Activated CD4-positive, CD25-positive, alpha-beta regulatory T cell (primary cell): ENCODE results near the gene MCM7.
"Not testable (repeated sequence)": the region's sequence is repeated elsewhere in the genome, so short reads cannot be mapped to it uniquely, and the experiment has no call there.

Experiments used
- DNase-seq, 4 experiments: peaks; one replicate each; lab custom pipeline; 2025; lab: John Stamatoyannopoulos, UW

The MCM7 gene

DNA sequence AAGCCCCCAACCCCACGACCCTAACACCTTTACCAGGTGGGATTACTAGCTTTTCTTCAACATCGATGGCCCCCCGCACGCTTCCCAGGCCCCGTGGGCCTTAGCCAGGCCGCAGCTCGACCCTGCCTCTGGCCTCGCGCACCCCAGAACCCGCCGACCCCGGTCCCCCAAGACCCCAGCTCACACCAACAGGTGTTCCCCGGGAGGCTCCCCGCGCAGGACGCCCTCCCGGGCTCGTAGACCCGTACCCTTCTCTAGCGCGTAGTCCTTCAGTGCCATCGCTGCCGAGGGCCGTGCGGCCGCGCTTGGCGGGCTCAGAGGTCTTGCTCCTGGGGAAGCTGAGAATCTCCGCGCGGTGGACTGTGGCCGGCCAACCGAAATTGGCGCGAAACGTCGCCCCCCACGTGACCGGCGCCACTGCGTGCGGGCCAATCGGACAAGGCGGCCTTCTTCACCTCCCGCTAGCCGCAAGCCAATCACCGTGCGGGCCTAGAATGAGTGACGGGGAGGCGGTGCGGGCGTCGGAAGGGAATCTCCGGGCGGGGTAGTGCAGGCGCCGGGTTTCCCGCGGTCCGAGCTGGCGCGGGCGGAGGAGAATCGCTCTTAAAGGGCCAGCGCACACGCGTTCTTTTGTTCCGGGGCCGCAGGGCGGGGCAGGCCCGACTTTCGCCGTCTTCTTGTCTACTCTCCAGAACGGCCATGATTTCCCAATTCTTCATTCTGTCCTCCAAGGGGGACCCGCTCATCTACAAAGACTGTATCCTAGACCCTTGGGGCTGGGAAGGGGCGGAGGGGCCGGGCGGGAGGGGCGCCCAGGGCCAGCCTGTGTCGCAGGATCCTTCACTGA is at the start of gene MCM7, which contains the start of gene AP4M1:
MCM7 (minus strand) TSS at position 382 of the 847 bp plus-strand sequence; CDS start at position 279, 103 bp downstream.
AP4M1 (plus strand) TSS at position 628 of the 847 bp plus-strand sequence; CDS start at position 700, 72 bp downstream.
- peak; percentile 89 to 92 (median 90) for DNase-seq

- peak; percentile 89 to 96 (median 94) for DNase-seq
Observed at GRCh38 chr7:100148559-100149328, 47.5 kb upstream of the MCM7 start, which contains the start of gene LAMTOR4. Gene LAMTOR4, plus strand, starts transcription at chr7:100148918. Its CDS starts 55 bp downstream, at chr7:100148973.

DNA sequence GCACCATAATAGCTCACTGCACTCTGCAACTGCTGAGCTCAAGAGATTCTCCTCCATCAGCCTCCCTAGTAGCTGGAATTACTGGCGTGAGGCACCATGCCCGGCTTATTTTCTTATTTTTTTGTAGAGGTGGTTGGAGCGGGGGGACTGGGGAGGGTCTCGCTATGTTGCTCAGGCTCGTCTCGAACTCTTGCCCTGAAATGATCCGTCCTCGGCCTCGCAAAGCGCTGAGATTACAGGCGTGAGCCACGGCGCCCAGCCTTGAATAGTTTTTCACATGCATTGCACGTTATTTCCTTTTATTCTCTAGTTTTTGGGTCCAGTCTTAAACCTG is 47.0 kb upstream of the MCM7 start:
- DNase-seq, result no peak

GRCh38 chr7:100147278-100147677 is 46.1 kb upstream of the MCM7 start:
- DNase-seq, result no peak

GRCh38 chr7:100146350-100146749 is 45.2 kb upstream of the MCM7 start:
- not testable (repeated sequence) for DNase-seq

DNA sequence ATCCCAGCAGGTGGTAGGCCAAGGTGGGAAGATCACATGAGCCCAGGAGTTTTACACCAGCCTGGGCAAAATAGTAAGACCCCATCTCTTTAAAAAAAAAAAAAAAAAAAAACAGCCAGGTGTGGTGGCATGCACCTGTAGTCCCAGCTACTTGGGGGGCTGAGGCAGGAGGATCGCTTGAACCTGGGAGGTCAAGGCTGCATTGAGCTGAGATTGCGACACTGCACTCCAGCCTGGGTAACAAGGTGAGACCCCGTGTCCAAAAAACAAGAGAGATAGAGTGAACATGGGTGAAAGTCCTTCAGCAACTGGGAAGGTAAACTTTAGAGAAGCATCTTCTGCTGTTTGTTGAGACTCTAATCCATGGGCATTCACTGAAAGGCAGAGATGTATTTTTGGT is 41.3 kb upstream of the MCM7 start:
- no peak for DNase-seq

- DNase-seq, result no peak
Observed at GRCh38 chr7:100141555-100141949, 40.4 kb upstream of the MCM7 start.

DNA sequence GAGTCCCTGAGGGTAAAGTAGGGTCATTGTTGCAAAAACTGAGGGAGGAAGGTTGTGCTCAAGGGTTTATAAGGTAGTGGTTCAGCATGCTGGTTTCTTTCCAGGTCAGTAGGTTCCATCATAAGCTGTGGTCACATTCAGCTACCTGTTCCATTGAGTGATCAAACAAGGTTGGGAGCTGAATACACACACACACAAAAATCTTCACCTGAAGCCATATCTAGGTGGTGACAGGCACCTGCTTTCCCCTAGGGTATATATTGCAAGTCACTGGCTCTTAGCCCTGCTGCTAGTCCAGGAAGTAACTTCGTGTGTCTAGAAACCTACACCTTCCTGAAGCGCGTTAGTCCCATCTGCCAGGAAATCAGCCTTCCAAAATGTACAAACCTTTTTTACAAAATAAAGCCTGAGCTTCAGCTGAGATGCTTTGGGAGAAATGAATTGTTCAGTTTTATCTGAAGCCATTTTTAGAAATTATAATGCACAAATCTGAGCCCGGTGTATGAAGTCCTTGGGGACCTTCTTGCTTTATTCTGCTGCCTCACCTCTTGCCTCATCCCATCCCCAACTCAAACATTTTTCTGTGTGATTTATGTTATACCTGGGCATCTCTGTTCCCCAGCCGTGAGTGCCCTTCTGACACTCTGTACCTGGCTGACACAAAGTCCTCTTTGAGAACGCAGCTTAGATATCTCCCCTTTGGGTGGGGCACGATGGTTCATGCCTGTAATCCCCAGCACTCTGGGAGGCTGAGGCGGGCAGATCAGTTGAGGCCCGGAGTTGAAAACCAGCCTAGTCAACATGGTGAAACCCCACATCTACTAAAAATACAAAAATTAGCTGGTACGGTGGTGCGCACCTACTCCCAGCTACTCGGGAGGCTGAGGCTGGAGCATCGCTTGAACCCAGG is 36.9 kb upstream of the MCM7 start:
- DNase-seq, result no peak

DNA sequence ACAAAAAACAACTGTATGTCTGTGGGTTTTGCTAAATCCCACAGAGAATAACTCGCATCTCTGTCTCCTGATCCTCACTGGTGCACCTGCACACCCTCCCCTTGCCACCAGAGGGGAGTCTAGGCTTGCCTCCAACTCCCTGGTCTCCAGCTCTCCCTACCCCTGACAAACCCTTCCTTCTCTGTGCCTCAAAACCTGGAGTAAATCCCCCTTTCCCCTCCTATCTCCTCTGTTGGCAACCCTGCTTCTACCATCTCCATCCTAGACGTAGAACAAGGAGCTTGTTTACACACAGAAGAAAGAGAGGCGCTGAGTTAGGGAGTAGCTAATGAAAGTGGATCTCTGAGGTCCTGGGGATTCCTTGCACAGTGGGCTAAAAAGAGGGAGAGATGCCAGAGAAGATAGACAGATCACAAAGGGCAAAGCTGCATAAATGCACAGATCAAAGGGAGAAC is 31.5 kb upstream of the MCM7 start:
- peak; percentile 23 to 38 (median 32) for DNase-seq

DNA sequence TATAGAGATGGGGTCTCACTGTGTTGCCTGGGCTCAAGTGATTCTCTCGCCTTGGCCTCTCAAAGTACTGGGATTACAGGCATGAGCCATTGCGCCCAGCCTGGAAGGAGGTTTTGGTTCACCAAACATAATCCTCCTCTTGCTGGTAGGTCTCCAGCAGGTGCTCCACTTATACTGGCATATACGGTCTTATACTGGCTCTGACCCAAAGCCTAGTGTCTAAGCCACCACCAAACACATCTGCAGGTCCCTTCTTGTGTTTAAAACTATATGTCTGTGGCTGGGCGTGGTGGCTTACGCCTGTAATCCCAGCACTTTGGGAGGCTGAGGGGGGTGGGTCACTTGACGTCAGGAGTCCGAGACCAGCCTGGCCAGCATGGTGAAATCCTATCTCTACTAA is 30.9 kb upstream of the MCM7 start:
- DNase-seq, result no peak

DNA sequence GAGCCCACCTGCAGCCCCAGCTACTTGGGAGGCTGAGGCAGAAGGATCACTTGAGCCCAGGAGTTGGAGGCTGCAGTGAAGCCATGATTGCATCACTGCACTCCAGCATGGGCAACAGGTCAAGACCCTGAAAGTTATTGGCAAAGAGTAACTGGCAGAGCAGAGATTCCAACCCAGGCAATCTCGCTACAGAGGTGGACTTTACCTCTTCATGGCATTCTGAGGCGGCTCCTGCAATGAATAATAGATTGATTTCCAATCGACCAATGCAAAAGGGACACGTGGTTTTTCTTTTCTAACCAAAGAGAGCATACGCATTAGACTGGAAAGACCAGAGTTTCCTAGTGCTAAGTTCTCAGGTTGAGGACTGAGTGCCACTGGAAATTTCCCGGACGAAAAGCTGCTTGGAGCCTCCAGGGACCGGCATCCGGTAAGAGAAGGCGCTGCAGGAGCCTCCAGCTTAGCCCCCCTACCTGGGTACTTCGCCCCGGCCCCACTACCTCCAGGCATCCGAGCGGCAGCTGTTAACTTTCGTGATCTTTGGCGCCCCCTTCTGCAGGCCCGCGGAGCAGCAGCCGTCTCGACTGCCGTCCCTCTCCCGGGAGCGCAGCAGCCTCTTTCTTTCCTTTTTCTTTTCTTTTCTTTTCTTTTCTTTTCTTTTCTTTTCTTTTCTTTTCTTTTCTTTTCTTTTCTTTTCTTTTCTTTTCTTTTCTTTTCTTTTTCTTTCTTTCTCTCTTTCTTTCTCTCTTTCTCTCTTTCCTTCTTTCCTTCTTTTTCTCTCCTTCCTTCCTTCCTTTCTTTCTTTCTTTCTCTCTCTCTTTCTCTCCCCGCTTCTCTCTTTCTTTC is 29.6 kb upstream of the MCM7 start:
- peak; percentile 61 to 69 (median 64) for DNase-seq

DNA sequence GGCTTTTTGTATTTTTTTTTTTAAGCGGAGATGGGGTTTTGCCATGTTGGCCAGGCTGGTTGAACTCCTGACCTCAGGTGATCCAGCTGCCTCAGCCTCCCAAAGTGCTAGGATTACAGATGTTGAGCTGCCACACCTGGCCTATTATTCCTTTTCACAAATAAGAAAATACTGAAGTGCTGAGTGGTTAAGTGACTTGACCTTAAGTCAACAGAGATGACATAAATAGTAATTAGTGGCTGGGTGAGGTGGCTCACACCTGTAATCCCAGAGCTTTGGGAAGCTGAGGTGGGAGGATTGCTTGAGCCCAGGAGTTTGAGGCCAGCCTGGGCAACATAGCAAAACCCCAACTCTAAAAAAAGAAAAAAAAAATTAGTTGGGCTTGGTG is 29.0 kb upstream of the MCM7 start:
- not testable (repeated sequence) for DNase-seq

DNA sequence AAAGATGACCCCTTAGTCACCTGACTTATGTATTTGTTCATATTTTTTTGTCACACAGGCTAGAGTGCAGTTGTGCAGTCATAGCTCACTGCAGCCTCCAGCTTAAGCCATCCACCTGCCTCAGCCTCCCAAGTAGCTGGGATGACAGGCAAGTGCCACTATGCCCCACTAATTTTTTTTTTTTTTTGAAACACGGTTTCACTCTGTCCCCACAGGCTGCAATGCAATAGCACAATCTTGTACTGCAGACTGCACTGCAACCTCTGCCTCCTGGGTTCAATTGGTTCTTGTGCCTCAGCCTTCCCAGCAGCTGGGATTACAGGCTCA is 27.4 kb upstream of the MCM7 start:
- DNase-seq, result no peak

- no peak for DNase-seq
Observed at GRCh38 chr7:100127866-100128636, 26.9 kb upstream of the MCM7 start.

- peak; percentile 74 to 86 (median 81) for DNase-seq
Observed at GRCh38 chr7:100126931-100127865, 26.0 kb upstream of the MCM7 start, which contains the start of gene MBLAC1. Gene MBLAC1, plus strand, starts transcription at chr7:100126967. Its CDS starts 429 bp downstream, at chr7:100127396.

DNA sequence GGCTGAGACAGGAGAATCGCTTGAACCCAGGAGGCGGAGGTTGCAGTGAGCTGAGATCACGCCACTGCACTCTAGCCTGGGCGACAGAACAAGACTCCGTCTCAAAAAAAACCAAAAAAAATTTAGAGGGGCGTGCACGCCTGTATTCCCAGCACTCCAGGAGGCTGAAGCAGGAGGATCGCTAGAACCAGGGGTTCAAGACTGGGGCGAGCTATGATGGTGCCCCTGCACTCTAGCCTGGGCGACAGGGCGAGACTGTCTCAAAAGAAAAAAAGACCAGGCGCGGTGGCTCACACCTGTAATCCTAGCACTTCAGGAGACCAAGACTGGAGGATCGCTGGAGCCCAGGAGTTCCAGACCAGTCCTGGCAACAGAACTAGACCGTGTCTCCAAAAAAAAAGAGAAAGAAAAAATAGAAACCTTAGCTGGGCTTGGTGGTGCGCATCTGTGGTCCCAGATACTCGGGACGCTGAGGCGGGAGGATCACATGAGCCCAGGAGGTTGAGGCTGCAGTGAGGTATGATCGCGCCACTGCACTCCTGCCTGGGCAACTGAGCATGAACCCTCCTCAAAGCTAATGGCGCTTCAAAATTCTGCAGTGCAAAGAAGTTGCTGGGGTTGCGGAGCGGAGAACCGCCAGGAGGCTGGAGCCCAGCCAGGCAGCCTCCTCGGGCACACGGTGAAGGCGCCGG is 25.2 kb upstream of the MCM7 start:
- DNase-seq, result no peak

- no peak for DNase-seq
Observed at GRCh38 chr7:100124301-100125230, 23.4 kb upstream of the MCM7 start.
